HCT116 (cell line): ENCODE results near the gene GNAI3. TPM values are rescaled to one million over a fixed set of nuclear protein-coding genes. Genes with fewer than 3 reads are reported as not detected.

Source experiments
- ATAC-seq: fragments of 200-7000 bp; cut with Tn5 transposase; 2 replicates; pipeline ENCODE4 v1.9.1; 2020; ENCODE audit warnings: mild to moderate bottlenecking, moderate library complexity
- BruUV-seq: library from RNA; stranded (reverse); fragments of 400-500 nt; replicated peaks from 2 replicates; lab custom pipeline; 2021; lab: Mats Ljungman, UMichigan
- CTCF ChIA-PET: fragments of 300-600 bp; sonication (Branson Sonifier 250); formaldehyde crosslinking; loops from one replicate; lab custom pipeline; 2021; ENCODE audit warnings: antibody characterized with exemption; lab: Charles Lee
- POLR2A ChIA-PET: fragments of 300-600, 350-600 bp; sonication (Branson Sonifier 250); formaldehyde crosslinking; loops from one replicate; lab custom pipeline; 2021; ENCODE audit warnings: antibody characterized with exemption; lab: Charles Lee
- RAD21 ChIA-PET, 2 experiments: fragments of 300-600 bp; sonication (Branson Sonifier 250); formaldehyde crosslinking; loops; one replicate each; lab custom pipeline; 2023; ENCODE audit warnings: low total read pairs in 2 of 2; ENCODE audit not compliant: uncharacterized antibody in 2 of 2, unreplicated experiment in 2 of 2, low non-redundant PET in 1 of 2; lab: Charles Lee
- DNase-seq: peaks from one replicate; pipeline ENCODE4 v3.0.0-alpha.2; 2010; ENCODE audit warnings: low read depth, low spot score
- H2AFZ ChIP-seq: fragments of 200-600 bp; shearing (Covaris generic), sonication (generic); 2 replicates; pipeline ENCODE4 v1.6.1; 2017; ENCODE audit warnings: low read depth, mixed run types, mixed read lengths, antibody characterized with exemption, low read length; ENCODE audit not compliant: poor library complexity, severe bottlenecking
- H3K27ac ChIP-seq: 2 replicates; pipeline ENCODE4 v1.5.1; 2012; ENCODE audit warnings: low read depth, low read length
- H3K27me3 ChIP-seq: fragments of 200-600 bp; sonication (generic); 2 replicates; pipeline ENCODE4 v1.6.1; 2016; ENCODE audit warnings: mixed run types, low read length, mixed read lengths; ENCODE audit not compliant: insufficient read depth
- H3K36me3 ChIP-seq, 2 experiments: fragments of 200-500 bp in 1 of 2; fragments of 200-600 bp in 1 of 2; sonication (Bioruptor generic) in 1 of 2; sonication (generic) in 1 of 2; 2 replicates each; pipeline versions ENCODE4 v1.5.1 to v1.6.1; 2014 to 2016; ENCODE audit warnings: low read length in 2 of 2, inconsistent platforms in 1 of 2, mixed read lengths in 1 of 2, mixed run types in 1 of 2; ENCODE audit not compliant: insufficient read depth in 2 of 2, control insufficient read depth in 1 of 2
- H3K4me1 ChIP-seq, 2 experiments: fragments of 200-600 bp in 1 of 2; sonication (generic) in 1 of 2; 2 replicates each; pipeline versions ENCODE4 v1.5.1 to v1.6.1; 2012 to 2017; ENCODE audit warnings: low read length in 2 of 2, inconsistent platforms in 1 of 2, mild to moderate bottlenecking in 1 of 2, mixed read lengths in 1 of 2, mixed run types in 1 of 2, moderate library complexity in 1 of 2; ENCODE audit not compliant: insufficient read depth in 2 of 2, control insufficient read depth in 1 of 2
- H3K4me2 ChIP-seq: fragments of 200-600 bp; sonication (generic); 2 replicates; pipeline ENCODE4 v1.6.1; 2017; ENCODE audit warnings: mixed run types, low read length, mixed read lengths
- H3K4me3 ChIP-seq, 2 experiments: fragments of 200-600 bp in 1 of 2; sonication (generic) in 1 of 2; replicated peaks in 1 of 2; 2 replicates each; pipeline ENCODE4 v1.5.1; 2011 to 2016; ENCODE audit warnings: low read length in 2 of 2, control low read depth in 1 of 2, low read depth in 1 of 2, mild to moderate bottlenecking in 1 of 2, mixed read lengths in 1 of 2, mixed run types in 1 of 2
- H3K79me2 ChIP-seq: fragments of 200-600 bp; sonication (generic); 2 replicates; pipeline ENCODE4 v1.6.1; 2017; ENCODE audit warnings: mild to moderate bottlenecking, mixed run types, low read length, moderate library complexity, mixed read lengths; ENCODE audit not compliant: insufficient read depth
- H3K9ac ChIP-seq: fragments of 200-600 bp; sonication (generic); 2 replicates; pipeline ENCODE4 v1.6.1; 2016; ENCODE audit warnings: low read length, mixed read lengths
- H3K9me2 ChIP-seq: fragments of 200-600 bp; sonication (generic), shearing (Covaris generic); 2 replicates; pipeline ENCODE4 v1.6.1; 2017; ENCODE audit warnings: mixed run types, mild to moderate bottlenecking, moderate library complexity; ENCODE audit not compliant: insufficient read depth
- H3K9me3 ChIP-seq, 2 experiments: fragments of 200-500 bp in 1 of 2; fragments of 200-600 bp in 1 of 2; sonication (Bioruptor generic) in 1 of 2; sonication (generic) in 1 of 2; 2 replicates each; pipeline ENCODE4 v1.6.1; 2014 to 2017; ENCODE audit warnings: low read length in 2 of 2, mixed read lengths in 2 of 2, inconsistent platforms in 1 of 2, low read depth in 1 of 2, mild to moderate bottlenecking in 1 of 2, mixed run types in 1 of 2, moderate library complexity in 1 of 2; ENCODE audit not compliant: control insufficient read depth in 1 of 2, insufficient read depth in 1 of 2
- H4K20me1 ChIP-seq: fragments of 200-600 bp; sonication (generic), shearing (Covaris generic); 2 replicates; pipeline ENCODE4 v1.6.1; 2017; ENCODE audit warnings: mixed run types, mild to moderate bottlenecking, moderate library complexity; ENCODE audit not compliant: insufficient read depth
- ATF3 ChIP-seq: IDR thresholded peaks from 2 replicates; pipeline ENCODE4 v1.6.1; 2012
- CEBPB ChIP-seq: IDR thresholded peaks from 2 replicates; pipeline ENCODE4 v1.6.1; 2012; ENCODE audit warnings: low read depth
- CTCF ChIP-seq, 3 experiments: fragments of 200-600 bp in 1 of 3; sonication (generic) in 1 of 3; IDR thresholded peaks in 2 of 3; conservative IDR thresholded peaks in 1 of 3; 2 replicates each; pipeline ENCODE4 v1.5.1; 2012 to 2017; ENCODE audit warnings: low read depth in 2 of 3, low read length in 2 of 3, antibody characterized with exemption in 1 of 3, borderline replicate concordance in 1 of 3, control low read depth in 1 of 3, mild to moderate bottlenecking in 1 of 3, mixed read lengths in 1 of 3, mixed run types in 1 of 3, moderate library complexity in 1 of 3; ENCODE audit not compliant: insufficient read depth in 1 of 3
- EGR1 ChIP-seq: IDR thresholded peaks from 2 replicates; pipeline ENCODE4 v1.6.1; 2012; ENCODE audit warnings: low read depth
- ELF1 ChIP-seq: IDR thresholded peaks from 2 replicates; pipeline ENCODE4 v1.6.1; 2012; ENCODE audit warnings: low read depth, borderline replicate concordance
- EZH2 ChIP-seq: fragments of 200-600 bp; sonication (generic); IDR thresholded peaks from 2 replicates; pipeline ENCODE4 v1.6.1; 2017; ENCODE audit warnings: antibody characterized with exemption, mixed run types
- EZH2phosphoT487 ChIP-seq: fragments of 200-600 bp; IDR thresholded peaks from 2 replicates; pipeline ENCODE4 v1.6.1; 2018; ENCODE audit warnings: antibody characterized with exemption, borderline replicate concordance
- FOSL1 ChIP-seq: IDR thresholded peaks from 2 replicates; pipeline ENCODE4 v1.6.1; 2012; ENCODE audit warnings: low read depth
- JUND ChIP-seq: IDR thresholded peaks from 2 replicates; pipeline ENCODE4 v1.6.1; 2012
- POLR2AphosphoS5 ChIP-seq: IDR thresholded peaks from 2 replicates; pipeline ENCODE4 v1.6.1; 2011; ENCODE audit warnings: mild to moderate bottlenecking, low read depth, low read length, moderate library complexity
- RAD21 ChIP-seq: IDR thresholded peaks from 2 replicates; pipeline ENCODE4 v1.6.1; 2012; ENCODE audit warnings: low read depth, mild to moderate bottlenecking
- REST ChIP-seq: IDR thresholded peaks from 2 replicates; pipeline ENCODE4 v1.6.1; 2012; ENCODE audit warnings: low read depth
- SP1 ChIP-seq: IDR thresholded peaks from 2 replicates; pipeline ENCODE4 v1.6.1; 2012; ENCODE audit warnings: low read depth
- SRF ChIP-seq: IDR thresholded peaks from 2 replicates; pipeline ENCODE4 v1.6.1; 2012; ENCODE audit warnings: low read depth
- TCF7L2 ChIP-seq: IDR thresholded peaks from 2 replicates; pipeline ENCODE4 v1.7.0; 2011; ENCODE audit warnings: borderline replicate concordance, inconsistent platforms; ENCODE audit not compliant: insufficient read depth, insufficient read length; ENCODE audit errors: extremely low read depth
- YY1 ChIP-seq: IDR thresholded peaks from 2 replicates; pipeline ENCODE4 v1.6.1; 2011; ENCODE audit warnings: low read length, low read depth, moderate library complexity, mild to moderate bottlenecking; ENCODE audit not compliant: insufficient replicate concordance; ENCODE audit errors: extremely low read depth
- ZBTB33 ChIP-seq: IDR thresholded peaks from 2 replicates; pipeline ENCODE4 v1.6.1; 2011; ENCODE audit warnings: mild to moderate bottlenecking, low read length, moderate library complexity; ENCODE audit not compliant: insufficient replicate concordance; ENCODE audit errors: extremely low read depth
- ZFX ChIP-seq: fragments of 450-650 bp; IDR thresholded peaks from 2 replicates; pipeline ENCODE4 v1.6.1; 2017
- ZNF274 ChIP-seq: fragments of 200-500 bp; sonication (Bioruptor generic); IDR thresholded peaks from 2 replicates; pipeline ENCODE4 v1.6.1; 2014; ENCODE audit warnings: mild to moderate bottlenecking, low read depth, low read length, inconsistent platforms
- intact Hi-C: fragments of 100-400 bp; cut with micrococcal nuclease; formaldehyde crosslinking; loops from 2 replicates; pipeline ENCODE4 v1.10.0; 2022
- total RNA-seq: library from RNA; stranded (reverse); gene quantifications from one replicate; pipeline ENCODE4 v1.2.1, GENCODE V29; 2021; ENCODE audit not compliant: unreplicated experiment

The GNAI3 gene
- total RNA-seq, 1 experiment from 2014 or later, result 9.5 TPM

GRCh38 chr1:109528712-109529111 lies 19.7 kb upstream of the GNAI3 start:
- ChIA-PET RAD21 (no interaction called here), POLR2A (no interaction called here)
- no peaks in the 10 kb centered on the region for H3K36me3 ChIP-seq
- no peak overlapping the region for H3K9ac ChIP-seq
- H3K4me2 ChIP-seq, result no peak overlapping the region
- ATAC-seq, result no peak
- no peak for DNase-seq
- no peak overlapping the region for H2AFZ ChIP-seq
- H3K9me2 ChIP-seq, result no peaks in the 10 kb centered on the region
- no peaks in the 10 kb centered on the region for H3K79me2 ChIP-seq
- TF ChIP-seq ZBTB33 (no peak), CTCF (IDR thresholded peaks at IDR 0.05 in 2 of 3, conservative IDR thresholded peaks at IDR 0.05 in 1 of 3; ENCODE audit: borderline replicate concordance in 1 of 3, insufficient read depth in 1 of 3, low read depth in 2 of 3, low read length in 2 of 3) (no peak), EZH2 (no peak), ZNF274 (no peak), SP1 (no peak), RAD21 (no peak), POLR2AphosphoS5 (no peak), ELF1 (no peak), CEBPB (no peak), TCF7L2 (no peak), JUND (no peak), SRF (no peak), FOSL1 (no peak), EZH2phosphoT487 (no peak), REST (no peak), ZFX (no peak), YY1 (no peak), ATF3 (no peak), EGR1 (no peak)
- TF ChIP-seq, all 23 proteins: peak for 0
- Histone ChIP-seq H3K27me3 (no peaks in the 10 kb centered on the region; the same call in 1 of the 2 replicates), H3K9me3 (no peaks in the 10 kb centered on the region), H4K20me1 (no peaks in the 10 kb centered on the region), H3K4me3 (no peak overlapping the region), H3K4me1 (peaks cover 4 to 14% of the 10 kb centered on the region in 2 experiments; a peak in 3 of 4 replicates), H3K27ac (no peak overlapping the region)
- intact Hi-C loops, result no loop called here
- BruUV-seq, result no TSS peak
- CTCF ChIA-PET, result interaction anchor here (6.2 to 6.4 kb wide), 2 partner anchors 30 to 37 kb away, joined by 70 to 146 read pairs; partner anchors contain the start of gene CYB561D1
